Peyer's patch (tissue), 4 donors: ENCODE measurements around the gene MED9.

ENCODE experiments used
- CTCF ChIP-seq, 6 experiments: fragments of 450-650 bp in 4 of 6; fragments of 200-600 bp in 2 of 6; sonication (generic) in 1 of 6; IDR thresholded peaks; one replicate each; pipeline ENCODE4 v1.5.1; 2017 to 2019; ENCODE audit warnings: antibody characterized with exemption in 6 of 6, mild to moderate bottlenecking in 3 of 6, moderate library complexity in 1 of 6
- POLR2A ChIP-seq, 2 donors: fragments of 450-650 bp; IDR thresholded peaks; one replicate each; pipeline ENCODE4 v1.5.1; 2017; ENCODE audit warnings: antibody characterized with exemption in 2 of 2, mild to moderate bottlenecking in 2 of 2, moderate library complexity in 2 of 2

- TF ChIP-seq CTCF (IDR thresholded peaks at IDR 0.05) (no peak), POLR2A (IDR thresholded peaks at IDR 0.05) (no peak)
Measured at GRCh38 chr17:17492085-17492484, 15.3 kb downstream of the MED9 start.
